HepG2 (cell line): ENCODE results near the gene PDE2A. TPM values are rescaled to one million over a fixed set of nuclear protein-coding genes. Genes with fewer than 3 reads are reported as not detected.

Experiments
- ATAC-seq: fragments of 200-7000 bp; cut with Tn5 transposase; 3 replicates; pipeline ENCODE4 v1.9.1; 2020; ENCODE audit warnings: mild to moderate bottlenecking, moderate library complexity
- BruUV-seq: library from RNA; stranded (reverse); fragments of 400-500 nt; replicated peaks from 2 replicates; lab custom pipeline; 2021; lab: Mats Ljungman, UMichigan
- CTCF ChIA-PET: fragments of 300-600 bp; formaldehyde crosslinking; extraction: SDS; loops from one replicate; lab custom pipeline; 2021; ENCODE audit warnings: low total read pairs, inconsistent platforms, low intra/inter-chr PET ratio; lab: Yijun Ruan, JAX
- POLR2A ChIA-PET: fragments of 350-600 bp; sonication (Branson Sonifier 250); formaldehyde crosslinking; loops from one replicate; lab custom pipeline; 2020; ENCODE audit warnings: antibody characterized with exemption, inconsistent platforms; lab: Yijun Ruan, JAX
- DNase-seq: peaks from one replicate; pipeline ENCODE4 v3.0.0-alpha.2; 2015; ENCODE audit warnings: low spot score
- FAIRE-seq: peaks from 3 replicates; lab custom pipeline; 2011; peaks lifted over from hg19 to GRCh38; lab: Jason Lieb, UNC
- H2AFZ ChIP-seq: one replicate; pipeline ENCODE4 v1.6.1; 2011; ENCODE audit warnings: low read length, inconsistent platforms
- H3K27ac ChIP-seq: fragments of 300-600 bp; 3 replicates; pipeline ENCODE4 v1.8.0; 2011; ENCODE audit warnings: mixed run types, mild to moderate bottlenecking, mixed read lengths, low read length, inconsistent platforms; ENCODE audit not compliant: insufficient read depth; ENCODE audit errors: extremely low read length
- H3K27me3 ChIP-seq, 2 experiments: fragments of 200-600 bp in 1 of 2; 2 replicates in 1 of 2; 3 replicates in 1 of 2; pipeline versions ENCODE4 v1.6.0 to v1.8.0; 2011; ENCODE audit warnings: low read length in 2 of 2, mild to moderate bottlenecking in 2 of 2, moderate library complexity in 2 of 2, inconsistent platforms in 1 of 2; ENCODE audit not compliant: insufficient read depth in 2 of 2, control insufficient read depth in 1 of 2
- H3K36me3 ChIP-seq, 2 experiments: fragments of 200-600 bp in 1 of 2; replicated peaks in 1 of 2; 2 replicates in 1 of 2; 3 replicates in 1 of 2; pipeline versions ENCODE4 v1.5.1 to v1.8.0; 2011; ENCODE audit warnings: low read length in 2 of 2, inconsistent platforms in 1 of 2; ENCODE audit not compliant: insufficient read depth in 2 of 2, control insufficient read depth in 1 of 2
- H3K4me1 ChIP-seq: 2 replicates; pipeline ENCODE4 v1.5.1; 2012; ENCODE audit warnings: low read length, inconsistent platforms; ENCODE audit not compliant: insufficient read depth
- H3K4me2 ChIP-seq: 2 replicates; pipeline ENCODE4 v1.6.0; 2011; ENCODE audit warnings: low read depth, low read length, inconsistent platforms
- H3K4me3 ChIP-seq, 3 experiments: fragments of 200-600 bp in 1 of 3; sonication (generic), shearing (Covaris generic) in 1 of 3; replicated peaks in 1 of 3; 2 replicates each; pipeline ENCODE4 v1.5.1; 2011 to 2016; ENCODE audit warnings: low read length in 3 of 3, inconsistent platforms in 2 of 3, low read depth in 2 of 3, mild to moderate bottlenecking in 2 of 3, control low read depth in 1 of 3, mixed read lengths in 1 of 3; ENCODE audit not compliant: insufficient read depth in 1 of 3
- H3K79me2 ChIP-seq: one replicate; pipeline ENCODE4 v1.6.1; 2011; ENCODE audit warnings: low read length, inconsistent platforms; ENCODE audit not compliant: insufficient read depth
- H3K9ac ChIP-seq: 2 replicates; pipeline ENCODE4 v1.6.0; 2011; ENCODE audit warnings: mild to moderate bottlenecking, low read depth, low read length, inconsistent platforms; ENCODE audit not compliant: insufficient read depth
- H3K9me3 ChIP-seq: 2 replicates; pipeline ENCODE4 v1.5.1; 2012; ENCODE audit warnings: mild to moderate bottlenecking, low read length
- H4K20me1 ChIP-seq: 2 replicates; pipeline ENCODE4 v1.6.0; 2011; ENCODE audit warnings: inconsistent platforms, mild to moderate bottlenecking, low read length, moderate library complexity; ENCODE audit not compliant: insufficient read depth
- CBX1 ChIP-seq: IDR thresholded peaks from one replicate; pipeline ENCODE4 v1.6.1; 2016; ENCODE audit warnings: antibody characterized with exemption, low read depth
- HOXD1 ChIP-seq: sonication (generic); formaldehyde crosslinking; IDR thresholded peaks from 2 replicates; pipeline ENCODE4 v1.5.0; 2020; ENCODE audit warnings: missing genetic modification reagents
- IKZF4 ChIP-seq: sonication (generic); formaldehyde crosslinking; IDR thresholded peaks from 2 replicates; pipeline ENCODE4 v1.5.1; 2020; ENCODE audit warnings: borderline replicate concordance, mild to moderate bottlenecking, low read depth, missing genetic modification reagents; ENCODE audit errors: not compliant biosample characterization
- TERF1 ChIP-seq: sonication (generic); formaldehyde crosslinking; IDR thresholded peaks from 2 replicates; pipeline ENCODE4 v1.8.0; 2022; ENCODE audit warnings: mild to moderate bottlenecking, missing genetic modification reagents, moderate library complexity
- TP53 ChIP-seq: sonication (generic); formaldehyde crosslinking; conservative IDR thresholded peaks from 2 replicates; pipeline ENCODE4 v1.4.0; 2020; ENCODE audit warnings: missing genetic modification reagents
- ZNF292 ChIP-seq: sonication (generic); formaldehyde crosslinking; IDR thresholded peaks from 2 replicates; pipeline ENCODE4 v1.8.1; 2022; ENCODE audit warnings: mild to moderate bottlenecking, low read depth, missing genetic modification reagents, borderline replicate concordance
- ZNF607 ChIP-seq: sonication (generic); formaldehyde crosslinking; IDR thresholded peaks from 2 replicates; pipeline ENCODE4 v1.5.1; 2020; ENCODE audit warnings: missing genetic modification reagents, mild to moderate bottlenecking, borderline replicate concordance
- WGBS: methylation state at CpG from one replicate; pipeline ENCODE4 v1.1.6; 2017; ENCODE audit warnings: low lambda C conversion rate; 5-methylcytosine and 5-hydroxymethylcytosine counted together
- in situ Hi-C: cut with HindIII; loops from 2 replicates; pipeline ENCODE4 v1.10.0; 2017; ENCODE audit warnings: low pct_unique_long_range_greater_than_20kb; ENCODE audit not compliant: extremely low pct_ligation_motif_present
- intact Hi-C: fragments of 100-400 bp; cut with micrococcal nuclease; formaldehyde crosslinking; loops from one replicate; pipeline ENCODE4 v1.10.0; 2022; ENCODE audit not compliant: unreplicated experiment
- polyA plus RNA-seq, 8 experiments: library from polyadenylated mRNA; depleted of rRNA in 3 of 8; stranded (reverse) in 7 of 8; unstranded in 1 of 8; fragments of >200 nt; fragmentation: Illumina TruSeq in 4 of 8; extraction: Trizol in 4 of 8; gene quantifications; 2 replicates each; pipeline versions ENCODE4 v1.2.1 to v1.2.3, GENCODE V29; 2011 to 2016; ENCODE audit warnings: low read depth in 4 of 8, missing spikeins in 1 of 8, mixed read lengths in 1 of 8; ENCODE audit not compliant: insufficient read depth in 1 of 8
- total RNA-seq, 5 experiments: library from RNA; depleted of rRNA; stranded (reverse); fragments of >200 nt; fragmentation: Illumina TruSeq; extraction: Trizol; gene quantifications; 2 replicates each; pipeline ENCODE4 v1.2.3, GENCODE V29; 2016; ENCODE audit warnings: low read depth in 1 of 5
- TF ChIP-seq, protein P1 (sequence below): sonication (generic); formaldehyde crosslinking; IDR thresholded peaks from 2 replicates; pipeline ENCODE4 v1.9.0; 2021; ENCODE audit warnings: missing genetic modification reagents, borderline replicate concordance
- TF ChIP-seq, protein P2 (sequence below): sonication (generic); formaldehyde crosslinking; IDR thresholded peaks from 2 replicates; pipeline ENCODE4 v1.5.0; 2020; ENCODE audit warnings: missing genetic modification reagents, mild to moderate bottlenecking, borderline replicate concordance
- TF ChIP-seq, protein P3 (sequence below): IDR thresholded peaks from 2 replicates; pipeline ENCODE4 v1.6.1; 2016; ENCODE audit warnings: low read depth

The PDE2A gene
- total and polyA plus RNA-seq, 2 of the 13 experiments (the other 11 are each of a cell fraction or from before 2014, with no cell fraction given), result 3.1 TPM; not detected in 1

DNA sequence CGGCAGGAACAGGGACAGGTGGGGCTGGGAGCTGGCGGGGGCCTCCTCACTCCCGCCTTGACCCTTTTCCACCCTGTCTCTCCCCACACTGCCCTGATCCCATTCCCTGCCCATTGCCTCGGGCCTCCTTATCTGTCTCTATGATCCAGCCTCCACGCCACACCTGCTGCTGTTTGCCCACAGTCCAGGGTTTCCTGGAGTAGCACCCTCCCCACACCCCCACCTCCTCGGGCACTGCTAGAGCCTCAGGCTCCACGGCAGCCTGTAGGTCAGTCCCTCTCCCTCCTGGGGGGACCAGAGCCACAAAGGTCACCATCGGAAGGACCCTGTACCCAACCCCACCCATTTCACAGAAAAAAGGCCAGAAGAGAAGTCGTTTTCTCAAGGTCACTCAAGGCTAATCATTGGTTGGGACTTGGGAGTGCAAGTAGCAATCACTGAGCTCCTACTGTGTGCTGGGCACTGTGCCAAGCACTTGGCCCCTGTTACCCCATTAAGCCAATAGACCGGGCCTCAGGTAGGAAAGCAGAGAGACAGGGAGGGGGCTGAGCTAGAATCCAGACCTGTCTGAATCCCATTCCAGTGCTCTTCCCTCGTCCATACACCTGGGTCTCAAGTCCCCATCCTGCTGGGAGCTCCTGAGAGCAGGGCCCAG lies 71.8 kb downstream of the PDE2A start:
- Histone ChIP-seq H4K20me1 (0 out of 2 replicates have a peak, but pooled peaks cover 2% of the 10 kb centered on the region), H3K4me2 (no peak overlapping the region), H3K4me1 (0 out of 2 replicates have a peak, but pooled peaks cover 5% of the 10 kb centered on the region), H3K27me3 (peaks cover 6 to 59% of the 10 kb centered on the region in 2 experiments), H3K36me3 (no peaks in the 10 kb centered on the region), H3K9me3 (no peaks in the 10 kb centered on the region)
- no TSS peak for BruUV-seq
- ATAC-seq, result no peak
- 15% methylated on average over 9 of the region's 11 CpGs for WGBS
- CTCF ChIA-PET, result no interaction called here
- TF ChIP-seq HOXD1 (no peak), ZNF607 (CRISPR knock-in tag) (no peak), IKZF4 (no peak), CBX1 (no peak), TERF1 (CRISPR knock-in tag) (no peak), ZNF292 (CRISPR knock-in tag) (no peak), TP53 (CRISPR knock-in tag) (no peak)
- TF ChIP-seq, protein P1, sequence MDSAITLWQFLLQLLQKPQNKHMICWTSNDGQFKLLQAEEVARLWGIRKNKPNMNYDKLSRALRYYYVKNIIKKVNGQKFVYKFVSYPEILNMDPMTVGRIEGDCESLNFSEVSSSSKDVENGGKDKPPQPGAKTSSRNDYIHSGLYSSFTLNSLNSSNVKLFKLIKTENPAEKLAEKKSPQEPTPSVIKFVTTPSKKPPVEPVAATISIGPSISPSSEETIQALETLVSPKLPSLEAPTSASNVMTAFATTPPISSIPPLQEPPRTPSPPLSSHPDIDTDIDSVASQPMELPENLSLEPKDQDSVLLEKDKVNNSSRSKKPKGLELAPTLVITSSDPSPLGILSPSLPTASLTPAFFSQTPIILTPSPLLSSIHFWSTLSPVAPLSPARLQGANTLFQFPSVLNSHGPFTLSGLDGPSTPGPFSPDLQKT (CRISPR knock-in tag), result no peak
- TF ChIP-seq, protein P2, sequence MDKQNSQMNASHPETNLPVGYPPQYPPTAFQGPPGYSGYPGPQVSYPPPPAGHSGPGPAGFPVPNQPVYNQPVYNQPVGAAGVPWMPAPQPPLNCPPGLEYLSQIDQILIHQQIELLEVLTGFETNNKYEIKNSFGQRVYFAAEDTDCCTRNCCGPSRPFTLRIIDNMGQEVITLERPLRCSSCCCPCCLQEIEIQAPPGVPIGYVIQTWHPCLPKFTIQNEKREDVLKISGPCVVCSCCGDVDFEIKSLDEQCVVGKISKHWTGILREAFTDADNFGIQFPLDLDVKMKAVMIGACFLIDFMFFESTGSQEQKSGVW (CRISPR knock-in tag), result no peak
- TF ChIP-seq, protein P3, sequence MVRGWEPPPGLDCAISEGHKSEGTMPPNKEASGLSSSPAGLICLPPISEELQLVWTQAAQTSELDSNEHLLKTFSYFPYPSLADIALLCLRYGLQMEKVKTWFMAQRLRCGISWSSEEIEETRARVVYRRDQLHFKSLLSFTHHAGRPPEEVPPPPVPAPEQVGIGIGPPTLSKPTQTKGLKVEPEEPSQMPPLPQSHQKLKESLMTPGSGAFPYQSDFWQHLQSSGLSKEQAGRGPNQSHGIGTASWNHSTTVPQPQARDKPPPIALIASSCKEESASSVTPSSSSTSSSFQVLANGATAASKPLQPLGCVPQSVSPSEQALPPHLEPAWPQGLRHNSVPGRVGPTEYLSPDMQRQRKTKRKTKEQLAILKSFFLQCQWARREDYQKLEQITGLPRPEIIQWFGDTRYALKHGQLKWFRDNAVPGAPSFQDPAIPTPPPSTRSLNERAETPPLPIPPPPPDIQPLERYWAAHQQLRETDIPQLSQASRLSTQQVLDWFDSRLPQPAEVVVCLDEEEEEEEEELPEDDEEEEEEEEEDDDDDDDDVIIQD, result no peak
- TF ChIP-seq, all 625 proteins: peak for 0
- no peaks in the 10 kb centered on the region for H3K79me2 ChIP-seq
- in situ Hi-C loops, result no loop called here
- intact Hi-C loops, result no loop called here
- no peak overlapping the region for H3K9ac ChIP-seq
- DNase-seq, result no peak
- POLR2A ChIA-PET, result no interaction called here
- FAIRE-seq, result no peak
- no peak overlapping the region for H2AFZ ChIP-seq
- no peak overlapping the region for H3K27ac ChIP-seq
- no peak overlapping the region for H3K4me3 ChIP-seq
